Nephron progenitor cell (in vitro differentiated cells): ENCODE measurements around the gene E2F6.
A peak's percentile ranks its signal among the peaks of the same experiment; 100 is the strongest.

Experiments used
- DNase-seq: peaks from one replicate; pipeline ENCODE4 v3.0.0; 2021
- H3K27ac Mint-ChIP-seq: 2 replicates; pipeline ENCODE4 v1.8.0; 2021; ENCODE audit warnings: mild to moderate bottlenecking, moderate library complexity, mixed read lengths
- H3K27me3 Mint-ChIP-seq: 2 replicates; pipeline ENCODE4 v1.8.0; 2021; ENCODE audit warnings: mild to moderate bottlenecking, low read depth, mixed read lengths; ENCODE audit not compliant: poor library complexity
- H3K36me3 Mint-ChIP-seq: 2 replicates; pipeline ENCODE4 v1.8.0; 2021; ENCODE audit warnings: low read depth, mixed read lengths
- H3K4me1 Mint-ChIP-seq: 2 replicates; pipeline ENCODE4 v1.8.0; 2021; ENCODE audit warnings: mixed read lengths
- H3K4me3 Mint-ChIP-seq: 2 replicates; pipeline ENCODE4 v1.8.0; 2021; ENCODE audit warnings: mild to moderate bottlenecking, moderate library complexity, mixed read lengths
- H3K9me3 Mint-ChIP-seq: 2 replicates; pipeline ENCODE4 v1.8.0; 2021; ENCODE audit warnings: mild to moderate bottlenecking, moderate library complexity, mixed read lengths
- TF ChIP-seq, protein P1 (sequence below): fragments of 200-600 bp; sonication (generic); IDR thresholded peaks from 2 replicates; pipeline ENCODE4 v1.5.0; 2021; ENCODE audit warnings: antibody characterized with exemption

The E2F6 gene

DNA sequence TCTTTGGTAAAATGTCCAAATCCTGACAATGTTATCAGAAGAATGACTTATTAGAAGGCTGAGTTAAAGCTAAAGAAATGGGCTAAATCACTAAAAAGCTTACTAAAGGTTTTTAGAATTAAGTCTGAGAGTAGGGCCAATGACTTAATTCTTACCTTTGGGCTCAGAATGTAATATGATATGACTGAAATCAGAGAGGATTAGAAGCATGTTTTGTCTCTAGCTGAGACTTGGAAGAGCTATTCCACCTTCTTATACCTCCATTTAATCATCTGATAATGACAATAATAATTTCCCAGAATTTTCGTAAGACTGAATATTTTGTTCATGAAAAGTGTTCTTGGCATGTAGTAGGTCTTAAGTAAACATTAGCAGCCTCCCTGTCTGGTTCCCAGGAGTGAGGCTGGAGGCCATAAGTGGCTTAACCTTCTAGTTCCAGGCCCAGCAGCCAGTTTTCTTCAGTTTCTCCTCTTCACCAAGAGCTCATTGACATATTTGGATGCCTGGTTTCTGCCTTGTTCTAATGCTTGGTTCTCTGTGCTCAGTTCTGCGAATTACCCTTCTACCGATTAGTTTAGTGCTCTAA lies 25.5 kb upstream of the E2F6 start:
- H3K4me3 Mint-ChIP-seq, result no peak overlapping the region
- H3K4me1 Mint-ChIP-seq, result peaks cover 40% of the 10 kb centered on the region
- H3K9me3 Mint-ChIP-seq, result peaks cover 48% of the 10 kb centered on the region
- H3K36me3 Mint-ChIP-seq, result peaks cover 54% of the 10 kb centered on the region
- TF ChIP-seq, protein P1, sequence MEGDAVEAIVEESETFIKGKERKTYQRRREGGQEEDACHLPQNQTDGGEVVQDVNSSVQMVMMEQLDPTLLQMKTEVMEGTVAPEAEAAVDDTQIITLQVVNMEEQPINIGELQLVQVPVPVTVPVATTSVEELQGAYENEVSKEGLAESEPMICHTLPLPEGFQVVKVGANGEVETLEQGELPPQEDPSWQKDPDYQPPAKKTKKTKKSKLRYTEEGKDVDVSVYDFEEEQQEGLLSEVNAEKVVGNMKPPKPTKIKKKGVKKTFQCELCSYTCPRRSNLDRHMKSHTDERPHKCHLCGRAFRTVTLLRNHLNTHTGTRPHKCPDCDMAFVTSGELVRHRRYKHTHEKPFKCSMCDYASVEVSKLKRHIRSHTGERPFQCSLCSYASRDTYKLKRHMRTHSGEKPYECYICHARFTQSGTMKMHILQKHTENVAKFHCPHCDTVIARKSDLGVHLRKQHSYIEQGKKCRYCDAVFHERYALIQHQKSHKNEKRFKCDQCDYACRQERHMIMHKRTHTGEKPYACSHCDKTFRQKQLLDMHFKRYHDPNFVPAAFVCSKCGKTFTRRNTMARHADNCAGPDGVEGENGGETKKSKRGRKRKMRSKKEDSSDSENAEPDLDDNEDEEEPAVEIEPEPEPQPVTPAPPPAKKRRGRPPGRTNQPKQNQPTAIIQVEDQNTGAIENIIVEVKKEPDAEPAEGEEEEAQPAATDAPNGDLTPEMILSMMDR, result no peak
- no peaks in the 10 kb centered on the region for H3K27me3 Mint-ChIP-seq
- DNase-seq, result no peak
- H3K27ac Mint-ChIP-seq, result no peak overlapping the region

DNA sequence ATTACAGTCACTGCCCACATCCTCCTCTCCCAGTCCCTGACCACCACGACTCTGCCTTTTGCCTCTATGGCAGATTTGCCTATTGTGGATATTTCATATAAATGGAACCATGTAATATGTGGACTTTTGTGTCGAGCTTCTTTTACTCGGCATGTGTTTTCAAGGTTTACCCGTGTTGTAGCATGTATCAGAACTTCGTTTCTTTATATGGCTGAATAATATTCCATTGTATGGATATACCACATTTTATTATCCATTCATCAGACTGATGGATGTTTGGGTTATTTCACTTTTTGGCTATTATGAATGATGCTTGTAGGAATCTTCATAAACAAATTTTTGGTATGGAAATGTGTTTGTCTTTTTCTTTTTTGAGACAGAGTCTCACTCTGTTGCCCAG lies 24.2 kb upstream of the E2F6 start:
- Mint-ChIP-seq H3K36me3 (peaks cover 66% of the 10 kb centered on the region), H3K4me1 (peaks cover 37% of the 10 kb centered on the region), H3K4me3 (no peak overlapping the region), H3K27ac (no peak overlapping the region), H3K9me3 (peaks cover 54% of the 10 kb centered on the region), H3K27me3 (no peaks in the 10 kb centered on the region)
- no peak for DNase-seq
- TF ChIP-seq, protein P1, result no peak

DNA sequence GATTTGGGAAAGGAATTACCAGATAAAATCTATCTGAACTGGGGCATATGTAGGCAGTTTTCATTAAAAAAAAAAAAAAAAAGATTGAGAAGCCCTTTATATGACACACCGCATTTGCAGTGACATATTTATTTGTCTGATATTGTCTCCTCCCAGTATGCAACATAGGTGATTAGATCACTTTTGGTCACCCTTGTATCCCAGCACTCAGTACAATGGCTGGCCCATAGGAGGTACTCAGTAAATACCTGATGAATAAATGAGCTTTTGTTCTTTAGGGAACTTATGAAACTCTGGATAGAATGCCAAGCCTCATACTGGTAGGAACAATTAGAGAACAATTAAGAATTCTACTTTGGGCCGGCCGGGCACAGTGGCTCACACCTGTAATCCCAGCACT lies 22.8 kb upstream of the E2F6 start:
- Mint-ChIP-seq H3K9me3 (peaks cover 54% of the 10 kb centered on the region), H3K27me3 (no peaks in the 10 kb centered on the region), H3K4me1 (peaks cover 40% of the 10 kb centered on the region), H3K36me3 (peaks cover 66% of the 10 kb centered on the region), H3K27ac (no peak overlapping the region), H3K4me3 (no peak overlapping the region)
- no peak for DNase-seq
- TF ChIP-seq, protein P1, result no peak

DNA sequence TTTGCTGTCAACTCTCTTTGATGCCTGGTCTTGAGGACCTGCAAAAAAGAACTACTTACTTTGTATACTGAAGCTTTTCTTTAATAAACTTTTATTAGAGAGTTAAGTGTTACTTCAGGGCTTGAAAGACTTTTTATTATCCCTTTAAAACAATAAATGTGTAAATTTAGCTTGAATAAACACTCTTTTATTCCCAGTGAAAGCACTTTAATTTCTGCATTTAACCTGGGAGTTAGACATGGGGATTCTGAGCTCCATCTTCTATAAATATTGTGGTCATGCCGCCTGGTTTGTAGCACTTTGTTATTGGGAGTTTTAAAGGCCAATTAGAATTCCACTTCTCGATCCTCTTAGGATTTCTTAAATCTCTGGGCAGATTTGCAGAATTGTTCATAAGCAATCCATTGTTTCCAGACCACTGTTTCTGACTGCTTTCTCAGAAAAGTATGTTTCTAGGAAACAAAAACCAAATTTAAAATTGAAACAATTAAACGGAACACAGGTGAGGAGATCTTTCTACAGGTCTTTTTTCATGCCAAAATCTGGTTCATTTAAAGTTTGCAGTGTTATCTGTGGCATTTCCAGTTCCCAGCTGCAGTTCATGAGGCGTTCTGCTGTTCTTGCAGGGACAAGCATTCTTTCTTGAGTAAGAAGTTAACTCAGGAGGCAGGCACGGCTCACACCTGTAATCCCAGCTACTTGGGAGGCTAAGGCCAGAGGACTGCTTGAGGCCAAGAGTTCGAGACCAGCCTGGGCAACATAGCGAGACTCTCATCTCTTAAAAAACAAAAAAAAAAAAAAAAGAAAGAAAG lies 18.1 kb upstream of the E2F6 start:
- Mint-ChIP-seq H3K9me3 (peaks cover 26% of the 10 kb centered on the region), H3K36me3 (peaks cover 35% of the 10 kb centered on the region), H3K27ac (no peak overlapping the region), H3K27me3 (peaks cover 26% of the 10 kb centered on the region), H3K4me3 (peak overlapping the region; percentile 98), H3K4me1 (peaks cover 53% of the 10 kb centered on the region)
- TF ChIP-seq, protein P1, result no peak
- no peak for DNase-seq

DNA sequence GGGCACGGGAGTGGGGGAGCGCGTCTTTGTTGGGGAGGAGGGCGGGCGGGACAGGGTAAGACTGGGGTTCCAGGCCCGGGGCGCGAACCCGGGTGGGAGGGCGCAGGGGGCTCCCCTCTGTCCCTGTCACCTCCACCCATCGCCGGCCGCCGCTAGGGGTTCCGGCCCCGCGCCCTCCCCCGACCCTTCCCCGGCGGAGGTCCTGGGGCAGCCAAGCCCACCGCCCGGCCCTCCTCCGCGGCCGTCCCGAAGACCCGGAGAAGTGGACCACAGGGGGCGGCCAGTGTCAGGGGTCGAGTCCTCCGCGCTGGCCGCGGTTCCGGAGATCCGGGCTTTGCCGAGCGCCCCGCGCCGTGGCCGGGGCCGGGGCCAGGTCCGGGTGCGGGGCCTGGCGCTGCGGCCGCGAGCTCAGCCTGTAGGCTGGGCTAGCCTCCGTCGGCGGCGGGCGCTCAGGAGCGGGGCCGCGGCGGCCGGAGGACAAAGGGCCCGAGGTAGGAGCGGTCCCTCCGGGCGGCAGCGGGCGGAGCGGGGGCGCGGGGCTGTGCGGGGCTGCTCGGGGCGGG lies 16.6 kb upstream of the E2F6 start:
- peaks cover 56% of the 10 kb centered on the region for H3K4me1 Mint-ChIP-seq
- peaks cover 20% of the 10 kb centered on the region for H3K36me3 Mint-ChIP-seq
- TF ChIP-seq, protein P1, result peak; percentile 9
- peaks cover 14% of the 10 kb centered on the region for H3K9me3 Mint-ChIP-seq
- H3K27me3 Mint-ChIP-seq, result peaks cover 29% of the 10 kb centered on the region
- DNase-seq, result peak; percentile 89
- peak overlapping the region; percentile 98 for H3K4me3 Mint-ChIP-seq
- H3K27ac Mint-ChIP-seq, result no peak overlapping the region
